ENCODE measurements around the gene LMX1A.

GRCh38 chr1:165152727-165153126 lies 203.8 kb downstream of the LMX1A start:
- TF ChIP-seq CTCF (IDR thresholded peaks at IDR 0.05) = no peak
- TF ChIP-seq POLR2AphosphoS5 (IDR thresholded peaks at IDR 0.05) = no peak

Data from upper lobe of left lung (tissue), 4 donors.